ENCODE data around the gene ST7. TPM values are rescaled to one million over a fixed set of nuclear protein-coding genes. Genes with fewer than 3 reads are reported as not detected.

ST7 gene
- total RNA-seq, 1 donor: 31.5 TPM

DNA sequence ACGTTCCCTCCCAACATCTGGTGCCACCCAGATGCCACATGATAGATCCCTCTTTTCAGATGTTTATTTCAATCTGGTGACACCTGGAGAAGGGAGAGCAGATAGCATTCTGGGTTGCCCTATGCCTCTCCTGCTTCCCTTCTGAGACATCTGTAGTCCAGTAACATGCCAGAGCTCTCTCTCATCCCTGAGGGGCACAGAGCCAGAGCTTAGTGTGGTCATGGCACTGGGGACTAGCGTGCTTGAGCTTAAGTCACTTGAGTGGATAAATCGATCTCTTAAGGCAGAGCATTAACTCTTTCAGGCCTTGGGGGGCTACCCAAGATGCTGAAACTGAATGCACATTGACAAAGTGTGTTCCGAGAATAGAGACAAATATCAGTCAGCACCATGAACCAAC, 321.6 kb downstream of the ST7 start:
- TF ChIP-seq, protein P1, sequence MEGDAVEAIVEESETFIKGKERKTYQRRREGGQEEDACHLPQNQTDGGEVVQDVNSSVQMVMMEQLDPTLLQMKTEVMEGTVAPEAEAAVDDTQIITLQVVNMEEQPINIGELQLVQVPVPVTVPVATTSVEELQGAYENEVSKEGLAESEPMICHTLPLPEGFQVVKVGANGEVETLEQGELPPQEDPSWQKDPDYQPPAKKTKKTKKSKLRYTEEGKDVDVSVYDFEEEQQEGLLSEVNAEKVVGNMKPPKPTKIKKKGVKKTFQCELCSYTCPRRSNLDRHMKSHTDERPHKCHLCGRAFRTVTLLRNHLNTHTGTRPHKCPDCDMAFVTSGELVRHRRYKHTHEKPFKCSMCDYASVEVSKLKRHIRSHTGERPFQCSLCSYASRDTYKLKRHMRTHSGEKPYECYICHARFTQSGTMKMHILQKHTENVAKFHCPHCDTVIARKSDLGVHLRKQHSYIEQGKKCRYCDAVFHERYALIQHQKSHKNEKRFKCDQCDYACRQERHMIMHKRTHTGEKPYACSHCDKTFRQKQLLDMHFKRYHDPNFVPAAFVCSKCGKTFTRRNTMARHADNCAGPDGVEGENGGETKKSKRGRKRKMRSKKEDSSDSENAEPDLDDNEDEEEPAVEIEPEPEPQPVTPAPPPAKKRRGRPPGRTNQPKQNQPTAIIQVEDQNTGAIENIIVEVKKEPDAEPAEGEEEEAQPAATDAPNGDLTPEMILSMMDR (IDR thresholded peaks at IDR 0.05; ENCODE audit: insufficient read depth, low read depth, low read length): no peak
- H3K4me3 ChIP-seq (ENCODE audit: low read depth, low read length): no peak overlapping the region
- no peak for DNase-seq (ENCODE audit: low read depth)

- no peak overlapping the region for H3K4me3 ChIP-seq (ENCODE audit: low read depth, low read length)
- DNase-seq (ENCODE audit: low read depth): no peak
- TF ChIP-seq, protein P1 (IDR thresholded peaks at IDR 0.05; ENCODE audit: insufficient read depth, low read depth, low read length): no peak
These were observed 324.3 kb downstream of the ST7 start for GRCh38 chr7:117277576-117277975.

- no peak overlapping the region for H3K4me3 ChIP-seq (ENCODE audit: low read depth, low read length)
- no peak for DNase-seq (ENCODE audit: low read depth)
- TF ChIP-seq, protein P1 (IDR thresholded peaks at IDR 0.05; ENCODE audit: insufficient read depth, low read depth, low read length): no peak
These were observed 324.7 kb downstream of the ST7 start for GRCh38 chr7:117278040-117278439.

- no peak overlapping the region for H3K4me3 ChIP-seq (ENCODE audit: low read depth, low read length)
- TF ChIP-seq, protein P1 (IDR thresholded peaks at IDR 0.05; ENCODE audit: insufficient read depth, low read depth, low read length): no peak
- no peak for DNase-seq (ENCODE audit: low read depth)
These were observed 325.9 kb downstream of the ST7 start for GRCh38 chr7:117279203-117279602.

Small RNA genes lying within 50 kb of the gene (small RNA-seq; reads per million reads assigned to genes)
- gene AC002542.1 (not detected), gene MTCYBP6 (not detected), gene RF00019 (not detected), gene RF02179 (not detected), gene RF02180 (not detected), gene RF02181 (not detected), gene RF02183 (not detected), gene RF02184 (not detected), gene RF02185 (not detected), gene RF02188 (not detected), gene RNA5SP239 (not detected)

Other genes with a start within 250 kb of the ST7 start
- gene CAPZA2, start 90.9 kb upstream of the ST7 start, total RNA-seq: 140 and 194 TPM in 2 replicates